GM18861 (cell line): ENCODE results near the gene RALGAPA2.

Source experiments
- ATAC-seq: cut with Tn5 transposase; IDR thresholded peaks from one replicate; pipeline ENCODE4 v1.9.1; 2021; ENCODE audit not compliant: unreplicated experiment

The RALGAPA2 gene

DNA sequence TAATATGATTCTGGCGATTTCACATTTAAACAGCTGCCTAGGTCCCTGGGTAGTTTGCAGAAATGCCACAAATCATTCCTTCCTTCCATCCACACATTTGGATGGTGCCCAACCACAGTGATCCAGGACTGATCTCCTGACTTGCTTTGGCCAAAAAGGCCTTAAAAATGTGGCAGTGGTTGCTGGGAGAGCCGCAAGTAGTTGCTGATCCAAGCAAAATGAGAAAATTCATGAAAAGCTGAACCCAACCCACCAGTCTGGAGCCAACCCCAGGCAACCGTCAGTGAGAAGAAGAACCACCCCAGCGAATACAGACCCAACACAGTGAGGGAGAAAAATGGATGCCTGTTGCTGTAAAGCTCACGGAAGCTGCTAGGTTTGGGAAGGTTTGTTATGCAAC lies 25.1 kb downstream of the RALGAPA2 start:
- ATAC-seq, result no peak

DNA sequence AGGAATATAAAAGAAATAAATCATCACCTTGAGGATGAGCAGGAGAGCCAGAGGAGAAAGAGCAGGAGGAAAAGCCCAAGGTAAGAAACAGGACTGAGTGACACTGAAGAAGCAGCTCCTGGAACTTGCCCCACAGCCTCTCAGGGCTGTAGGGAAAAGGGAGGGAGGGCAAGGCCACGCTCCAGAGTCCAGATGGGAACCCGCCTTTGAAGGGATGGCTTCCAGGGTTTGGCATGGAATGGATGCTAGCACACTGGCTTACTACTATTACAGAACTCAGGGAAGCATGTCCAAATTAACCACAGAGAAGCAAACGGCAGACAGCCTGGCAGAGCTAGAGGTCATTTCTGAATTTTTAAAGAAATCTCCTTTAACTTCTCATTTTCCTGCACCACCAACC lies 26.8 kb downstream of the RALGAPA2 start:
- no peak for ATAC-seq

DNA sequence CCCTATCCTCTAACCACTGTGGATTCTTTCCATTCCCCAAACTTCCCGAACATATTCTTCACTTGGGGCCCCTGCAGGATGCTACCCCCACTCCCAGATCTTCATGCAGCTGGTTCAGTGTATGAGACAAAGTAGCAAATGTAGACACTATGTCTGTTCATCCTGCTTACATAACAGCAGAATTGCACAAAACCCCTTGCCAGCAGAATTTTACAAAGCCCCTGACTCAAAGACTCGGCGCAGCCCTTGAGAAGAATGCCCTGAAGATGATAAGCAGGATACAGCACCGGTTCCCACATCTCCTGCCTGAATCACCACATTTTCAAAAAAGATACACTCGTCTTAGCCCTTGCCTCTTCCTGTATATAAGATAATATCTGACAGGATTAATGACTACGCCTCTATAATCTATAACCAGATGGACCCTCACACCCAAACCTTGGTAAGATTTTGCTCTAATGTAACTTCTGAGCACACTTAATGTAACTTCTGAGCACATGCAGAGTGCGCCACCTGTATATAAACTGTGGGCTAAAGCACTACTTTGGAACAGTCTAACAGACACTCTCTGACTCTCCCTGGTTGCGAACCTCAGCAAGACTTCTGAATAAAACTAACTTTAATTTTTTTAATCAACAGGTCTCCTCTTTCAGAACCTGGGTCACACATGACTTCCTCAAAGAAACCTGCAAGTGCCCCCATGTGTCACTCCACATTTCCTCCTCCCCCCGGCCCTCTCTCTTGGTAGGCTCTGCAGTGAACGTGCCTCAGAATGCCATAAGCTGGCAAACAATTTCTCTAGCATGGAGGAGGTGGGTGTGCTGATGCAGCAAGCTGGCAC lies 28.7 kb downstream of the RALGAPA2 start:
- ATAC-seq, result no peak

DNA sequence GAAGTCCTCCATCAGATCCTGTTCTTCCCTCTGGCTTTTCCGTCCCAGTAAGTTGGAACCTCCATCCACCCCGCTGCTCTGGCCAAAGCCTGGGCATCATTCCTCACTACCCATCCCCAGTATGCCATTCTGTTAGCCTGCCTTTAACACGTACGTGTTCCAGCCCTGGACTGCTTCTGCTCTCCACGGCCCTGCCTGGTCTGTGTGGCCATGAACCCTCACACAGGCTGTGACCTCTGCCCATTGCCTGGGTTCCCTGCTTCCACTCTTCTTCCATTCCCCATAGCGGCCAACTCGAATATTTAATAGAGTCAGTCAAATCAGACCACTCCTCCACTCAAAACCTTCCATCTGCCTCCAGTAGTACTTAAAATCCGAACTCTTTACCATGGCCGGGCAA lies 29.4 kb downstream of the RALGAPA2 start:
- no peak for ATAC-seq

DNA sequence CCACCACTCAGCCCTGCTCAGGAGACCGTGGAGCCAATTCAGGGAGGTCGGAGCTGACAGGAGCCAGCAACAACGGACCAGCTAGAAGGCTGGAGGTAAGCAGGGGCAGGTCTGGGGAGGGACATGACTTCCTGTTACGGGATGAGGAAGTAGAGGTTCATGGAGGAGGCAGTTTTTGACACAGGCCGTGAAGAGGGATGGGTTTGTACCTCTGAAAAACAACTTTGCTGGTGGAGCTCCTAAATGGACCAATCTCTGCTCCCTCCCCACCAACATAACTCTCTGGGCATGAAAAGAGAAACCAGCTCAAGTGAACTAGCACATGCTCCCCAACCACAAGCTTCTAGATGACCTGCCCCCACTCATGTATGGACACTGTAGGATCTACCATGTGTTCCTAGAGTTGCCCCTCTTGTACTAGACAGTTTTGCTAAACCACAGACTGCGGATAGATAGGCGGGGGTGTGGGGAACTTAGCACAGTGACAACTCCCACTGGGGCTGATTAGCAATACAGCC lies 31.4 kb downstream of the RALGAPA2 start:
- ATAC-seq, result no peak

DNA sequence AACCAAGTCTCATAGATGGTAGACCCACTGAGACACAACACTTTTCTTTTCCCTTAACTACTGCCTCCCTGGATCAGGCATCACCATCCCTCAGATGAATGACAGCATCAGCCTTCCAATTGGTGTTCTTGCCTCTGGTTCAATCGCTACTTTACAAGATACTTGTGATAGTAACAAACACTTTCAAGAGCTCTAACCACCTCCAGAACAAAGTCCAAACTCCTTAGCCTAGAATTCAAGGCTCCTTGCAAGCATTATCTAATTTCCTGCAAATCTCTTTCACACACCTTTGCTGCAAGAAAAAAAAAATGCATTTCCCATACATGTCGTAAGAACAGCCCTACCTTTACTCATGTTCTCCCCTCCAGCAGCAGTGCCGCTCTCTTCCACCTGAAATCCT lies 33.1 kb downstream of the RALGAPA2 start:
- ATAC-seq, result no peak

DNA sequence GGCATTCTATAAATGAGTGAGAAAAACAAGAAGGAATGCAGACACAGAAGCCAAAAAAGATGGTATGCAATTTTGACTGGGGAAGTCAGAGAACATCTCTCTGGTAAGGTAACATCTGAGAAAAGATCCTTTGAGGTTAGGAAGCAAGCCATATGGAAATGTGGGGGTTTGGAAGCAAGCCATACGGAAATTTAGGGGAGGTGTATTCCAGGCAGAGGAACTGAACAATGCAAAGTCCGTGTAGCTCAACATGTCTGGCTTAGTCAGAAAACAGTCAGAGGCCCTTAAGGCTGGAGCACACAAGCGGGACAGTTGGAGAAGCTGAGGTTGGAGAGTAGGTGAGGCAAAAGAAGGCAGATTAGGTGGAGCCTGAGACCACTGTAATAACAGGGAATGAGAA lies 35.3 kb downstream of the RALGAPA2 start:
- ATAC-seq, result no peak

DNA sequence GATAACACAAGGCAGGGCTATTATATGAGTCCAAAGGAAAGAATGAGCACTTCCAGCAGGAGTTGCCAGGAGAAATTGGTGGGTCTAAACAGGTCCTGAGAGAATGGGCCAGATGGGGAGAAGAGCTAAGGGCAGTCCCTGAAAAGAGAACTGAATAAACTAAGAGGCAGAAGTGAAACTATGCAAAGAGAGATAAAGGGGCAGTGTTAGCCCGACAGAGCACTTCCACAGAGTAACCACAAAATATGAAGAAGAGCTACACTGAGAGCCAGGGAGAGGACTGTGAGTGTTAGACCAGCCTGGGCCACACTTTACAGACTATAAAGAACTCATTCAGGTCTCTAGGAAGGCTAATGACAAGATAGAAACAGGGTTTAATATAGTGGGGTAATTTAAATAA lies 43.8 kb downstream of the RALGAPA2 start:
- ATAC-seq, result peak; percentile 97

DNA sequence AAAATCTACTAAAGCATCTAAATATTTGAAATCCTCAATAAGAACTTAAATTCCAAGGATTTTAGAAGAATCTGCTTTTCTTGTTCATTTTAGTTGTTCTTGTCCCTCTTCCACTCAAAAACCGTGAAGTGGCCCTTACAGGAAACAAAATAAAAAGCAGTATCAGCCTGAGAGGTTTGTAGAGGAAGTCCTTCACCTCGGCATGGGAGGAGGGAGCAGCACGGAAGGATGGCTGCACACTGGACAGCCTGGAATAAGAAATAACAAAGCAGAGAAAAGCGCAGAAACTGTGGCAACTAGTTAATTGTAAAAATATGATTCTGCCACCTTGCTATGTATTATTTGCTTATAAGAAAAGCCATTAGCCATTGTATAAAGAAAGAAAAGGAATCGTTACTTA lies 46.1 kb downstream of the RALGAPA2 start:
- no peak for ATAC-seq

DNA sequence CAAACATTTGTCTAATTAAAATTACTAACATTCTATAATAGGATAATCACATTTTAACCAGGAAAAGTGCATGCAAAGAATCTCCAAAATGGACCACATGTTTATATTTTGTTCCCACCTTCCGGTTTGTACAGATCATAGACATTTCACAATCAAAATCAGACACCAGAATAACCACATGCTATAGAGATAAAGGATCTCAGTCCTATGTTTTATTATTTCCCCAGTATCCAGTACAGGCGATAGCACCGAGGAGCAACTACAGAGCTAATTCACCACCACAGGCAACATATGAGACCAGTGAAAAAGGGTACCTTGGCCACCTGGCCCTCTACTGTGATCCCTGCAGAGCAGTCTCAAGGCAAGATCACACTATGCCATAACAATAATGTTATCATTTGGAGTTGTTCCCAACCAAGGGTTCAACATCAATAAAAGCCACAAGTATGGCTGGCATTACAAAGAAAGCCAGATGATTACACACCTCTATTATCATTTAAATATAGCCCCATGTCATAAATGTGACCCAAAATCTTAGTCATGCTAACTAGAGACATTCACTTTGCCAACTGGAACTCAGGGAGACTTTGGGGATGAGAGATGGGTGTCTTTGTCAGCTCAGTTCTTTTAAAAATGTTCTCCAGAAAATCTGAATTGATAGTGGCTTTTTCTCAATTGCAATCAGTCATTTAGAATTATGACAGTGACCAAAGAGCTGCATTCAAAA lies 46.7 kb downstream of the RALGAPA2 start:
- no peak for ATAC-seq

DNA sequence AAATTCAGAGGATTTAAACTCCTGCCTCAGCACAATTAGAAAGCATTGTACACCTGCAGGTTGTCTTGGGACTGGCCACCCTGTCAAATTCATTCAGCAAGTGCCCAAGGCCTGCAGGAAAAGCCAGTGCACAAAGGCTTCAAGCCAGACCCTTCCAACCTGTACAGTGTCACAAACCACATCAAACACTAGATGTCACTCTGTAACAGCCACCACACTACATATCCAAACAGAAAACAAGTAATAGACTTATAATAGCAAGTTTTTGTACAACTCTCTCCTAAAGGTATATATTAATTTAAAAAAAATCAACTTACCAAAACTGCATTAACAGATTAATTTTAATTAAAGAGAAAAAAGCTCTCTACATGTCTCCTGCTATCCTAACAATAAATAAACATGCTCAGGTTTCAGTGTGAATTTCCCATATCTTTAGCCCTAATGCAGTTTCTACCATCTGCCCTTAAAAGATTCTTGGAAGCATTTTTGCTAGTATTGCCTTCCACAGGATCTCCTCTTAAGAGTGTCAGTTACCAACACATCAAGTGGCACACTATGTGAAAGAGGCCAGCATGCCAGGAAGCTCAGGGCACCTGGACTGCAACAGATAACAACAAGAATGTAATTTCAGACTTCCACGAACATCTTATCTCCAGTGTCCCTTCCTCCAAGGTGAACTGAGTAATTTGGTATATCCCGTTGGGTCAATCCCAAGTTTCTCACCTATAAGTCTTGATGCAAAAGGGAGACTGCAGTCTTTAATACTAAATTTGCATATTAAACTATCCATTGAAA lies 47.5 kb downstream of the RALGAPA2 start:
- ATAC-seq, result peak; percentile 51

DNA sequence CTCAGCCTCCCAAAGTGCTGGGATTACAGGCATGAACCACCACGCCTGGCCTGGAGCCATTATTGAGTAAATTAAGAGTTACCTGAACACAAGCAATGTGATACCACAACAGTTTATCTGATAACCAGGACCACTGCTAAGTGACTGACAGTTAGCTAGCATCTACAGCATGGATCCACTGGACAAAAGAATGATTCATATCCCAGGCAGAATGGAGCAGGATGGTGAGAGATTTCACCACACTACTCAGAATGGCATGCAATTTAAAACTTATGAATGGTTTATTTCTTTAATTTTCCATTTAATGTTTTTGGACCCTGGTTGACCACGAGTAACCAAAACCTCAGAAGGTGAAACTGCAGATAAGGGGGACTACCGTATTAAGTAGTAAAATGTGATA lies 48.6 kb downstream of the RALGAPA2 start:
- ATAC-seq, result no peak

DNA sequence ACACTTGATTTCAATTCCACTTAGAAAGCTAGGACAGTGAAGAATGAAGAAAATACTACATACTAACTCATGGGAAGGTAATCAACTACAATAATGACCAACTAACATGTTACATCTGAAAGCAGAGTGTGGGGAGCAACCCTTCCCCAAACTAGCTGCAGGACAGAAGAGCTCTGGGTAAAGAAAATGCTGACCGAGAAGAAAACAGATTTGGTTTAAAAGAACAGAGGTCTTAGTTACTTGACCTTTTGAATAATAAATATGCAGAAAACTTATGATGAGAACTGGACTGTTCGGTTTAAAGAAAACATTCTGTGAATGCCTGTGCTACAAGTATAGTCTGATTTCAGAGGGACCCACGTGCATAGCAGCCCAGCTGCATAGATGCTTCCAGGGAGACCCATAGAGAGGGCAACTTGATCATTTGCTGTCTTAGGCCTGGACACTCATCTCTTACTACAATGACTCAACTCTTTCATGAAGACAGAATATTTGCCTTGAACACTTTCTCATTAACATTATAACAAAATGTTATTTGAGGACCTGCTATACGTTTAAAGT lies 53.5 kb downstream of the RALGAPA2 start:
- no peak for ATAC-seq

DNA sequence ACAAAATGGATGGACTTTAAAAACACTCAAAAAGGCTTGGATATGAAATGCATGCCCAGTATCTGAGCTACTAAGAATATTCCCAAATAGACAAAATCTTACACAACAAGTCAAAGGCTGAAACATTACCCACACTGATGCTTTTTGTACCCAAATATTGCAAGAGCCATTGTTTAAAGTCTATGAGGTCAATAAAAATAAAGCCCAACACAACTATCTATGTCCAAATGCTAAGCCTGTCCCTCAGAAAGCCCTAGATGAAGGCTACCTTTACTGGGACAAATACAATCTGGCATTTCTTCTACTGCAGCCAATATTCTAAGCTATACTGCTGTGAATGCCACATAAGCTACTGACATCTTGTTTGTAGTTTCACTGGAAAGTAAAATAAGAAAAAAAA lies 54.3 kb downstream of the RALGAPA2 start:
- ATAC-seq, result no peak

DNA sequence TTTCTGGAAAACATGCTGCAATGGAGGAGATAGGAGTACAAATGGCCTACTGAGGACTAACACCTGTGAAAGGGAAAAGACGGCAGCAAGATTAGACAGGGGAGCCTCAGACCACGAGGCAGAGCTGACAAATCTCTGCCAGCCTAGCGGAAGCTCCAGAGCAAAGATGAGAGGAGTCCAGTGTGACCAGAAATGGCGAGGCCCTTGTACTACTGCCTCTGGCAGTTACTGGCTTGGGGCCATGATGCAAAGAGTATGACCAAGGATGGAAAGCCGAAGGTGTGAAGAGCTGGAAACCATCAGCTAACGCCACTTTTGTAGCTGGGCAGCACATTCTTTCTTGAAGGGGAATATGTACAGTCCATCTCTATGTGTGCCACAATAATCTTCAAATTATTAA lies 55.4 kb downstream of the RALGAPA2 start:
- no peak for ATAC-seq

DNA sequence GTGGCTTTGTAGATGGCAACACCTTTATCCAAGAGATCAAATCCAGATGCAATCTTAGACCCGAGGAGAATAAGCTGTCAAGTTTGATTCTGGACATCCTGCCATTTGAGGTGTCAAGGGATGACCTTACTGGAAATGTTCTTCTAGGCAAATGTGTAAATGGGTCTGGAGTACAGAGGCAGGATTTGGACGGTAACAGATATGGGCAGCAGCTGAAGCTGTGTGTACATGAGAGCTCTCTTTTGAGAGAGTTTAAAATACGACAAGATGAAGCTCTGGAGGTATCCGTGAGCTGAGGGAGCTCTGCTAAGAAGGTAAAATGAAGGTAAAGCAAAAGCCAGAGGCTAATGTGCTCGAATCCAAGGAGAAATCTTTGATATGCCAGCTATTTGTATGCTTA lies 56.6 kb downstream of the RALGAPA2 start:
- ATAC-seq, result no peak

DNA sequence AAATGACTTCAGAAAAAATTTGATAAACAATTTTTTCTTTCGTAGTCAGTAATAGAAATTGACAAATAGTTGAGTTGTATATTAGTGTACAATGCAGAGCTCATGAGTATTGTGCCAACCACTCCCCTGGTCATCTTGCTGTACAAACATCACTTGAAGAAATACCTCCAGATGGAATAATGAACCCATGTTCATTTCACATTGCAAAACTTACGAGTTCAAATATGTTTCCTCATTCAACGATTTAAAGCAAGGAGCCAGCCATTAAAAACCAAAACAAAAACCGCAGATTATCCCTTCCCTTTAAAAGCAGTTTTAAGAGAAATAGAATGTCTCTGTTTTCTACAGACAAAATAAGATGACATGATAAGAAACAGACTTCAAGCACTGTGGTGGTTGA lies 62.5 kb downstream of the RALGAPA2 start:
- no peak for ATAC-seq

DNA sequence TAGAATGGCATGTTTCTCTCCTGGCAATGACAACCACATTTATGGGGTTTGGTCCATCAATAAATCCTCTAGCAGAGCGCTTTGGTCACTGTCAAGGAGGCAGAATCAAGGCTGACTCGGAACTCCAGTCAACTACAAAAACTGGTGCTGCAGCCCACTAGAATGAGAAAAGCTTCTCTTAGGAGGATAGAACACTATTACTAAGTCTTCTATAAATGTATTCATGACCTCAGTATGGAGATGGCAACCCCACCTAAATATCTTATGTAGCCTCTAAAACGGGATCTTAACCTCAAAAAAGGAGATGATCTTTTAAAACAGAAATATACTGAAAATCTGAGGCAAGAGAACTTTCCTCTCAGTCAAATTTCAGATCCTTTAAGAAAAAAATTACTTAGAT lies 68.5 kb downstream of the RALGAPA2 start:
- no peak for ATAC-seq

DNA sequence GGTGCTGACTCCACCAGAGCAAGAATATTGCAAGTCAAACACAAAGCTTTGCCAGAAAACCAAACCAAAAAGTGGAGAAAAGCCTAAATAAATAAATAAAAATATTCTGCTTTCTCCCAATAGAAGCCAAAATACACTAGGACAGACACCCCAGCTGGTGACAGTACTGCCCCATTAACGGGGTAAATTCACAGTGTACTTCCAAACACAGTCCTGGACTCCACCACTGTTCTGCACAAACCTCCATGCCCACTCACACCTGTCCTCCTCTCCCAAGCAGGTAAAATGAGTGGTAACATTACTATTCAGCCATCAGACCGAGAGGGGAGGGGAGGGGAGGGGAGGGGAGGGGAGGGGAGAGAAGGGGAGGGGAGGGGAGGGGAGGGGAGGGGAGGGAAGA lies 70.7 kb downstream of the RALGAPA2 start:
- ATAC-seq, result no peak

DNA sequence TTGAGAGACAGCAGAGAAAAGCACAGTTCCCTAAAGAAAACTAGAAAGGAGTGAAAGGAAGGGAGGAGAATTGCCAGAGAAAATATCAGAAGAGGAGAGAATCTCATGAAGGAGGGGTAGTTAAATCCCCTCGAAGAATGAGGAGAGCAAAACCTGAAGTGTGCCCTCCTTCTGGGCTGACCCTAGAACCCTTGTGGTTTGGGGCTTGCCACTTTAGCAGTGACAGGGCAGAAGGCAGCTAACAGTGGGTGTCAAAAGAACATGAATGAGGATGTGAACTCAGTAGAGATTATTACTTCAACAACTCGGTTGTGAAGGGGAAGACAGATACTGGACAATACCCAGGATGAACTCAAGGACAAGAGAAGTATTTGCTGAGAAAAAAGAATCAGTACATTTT lies 73.6 kb downstream of the RALGAPA2 start:
- ATAC-seq, result no peak
